ENCODE results near the gene RNF130. TPM values are rescaled to one million over a fixed set of nuclear protein-coding genes. Genes with fewer than 3 reads are reported as not detected.

The RNF130 gene
- total RNA-seq, 1 donor from 2014 or later: 52.1 TPM

GRCh38 chr5:180105827-180106312 is 34.3 kb upstream of the RNF130 start:
- H3K4me1 Mint-ChIP-seq (ENCODE audit: unreplicated experiment): no peaks in the 10 kb centered on the region
- no peak for TF ChIP-seq CTCF (conservative IDR thresholded peaks at IDR 0.05)
- H3K27me3 Mint-ChIP-seq: no peaks in the 10 kb centered on the region
- H3K9me3 Mint-ChIP-seq: peaks cover 12% of the 10 kb centered on the region
- no peaks in the 10 kb centered on the region for H3K36me3 Mint-ChIP-seq
- H3K4me3 Mint-ChIP-seq: no peak overlapping the region
- no peak for DNase-seq (ENCODE audit: extremely low spot score, unreplicated experiment)
- H3K27ac Mint-ChIP-seq: no peak overlapping the region

GRCh38 chr5:180104168-180104530 is 32.6 kb upstream of the RNF130 start:
- no peak for TF ChIP-seq CTCF (conservative IDR thresholded peaks at IDR 0.05)
- peaks cover 12% of the 10 kb centered on the region for H3K9me3 Mint-ChIP-seq
- no peaks in the 10 kb centered on the region for H3K4me1 Mint-ChIP-seq (ENCODE audit: unreplicated experiment)
- no peaks in the 10 kb centered on the region for H3K36me3 Mint-ChIP-seq
- H3K27me3 Mint-ChIP-seq: no peaks in the 10 kb centered on the region
- H3K4me3 Mint-ChIP-seq: no peak overlapping the region
- no peak overlapping the region for H3K27ac Mint-ChIP-seq
- no peak for DNase-seq (ENCODE audit: extremely low spot score, unreplicated experiment)

- Mint-ChIP-seq H3K4me3 (no peak overlapping the region), H3K36me3 (no peaks in the 10 kb centered on the region), H3K9me3 (peaks cover 11% of the 10 kb centered on the region), H3K27ac (no peak overlapping the region), H3K27me3 (no peaks in the 10 kb centered on the region), H3K4me1 (ENCODE audit: unreplicated experiment) (no peaks in the 10 kb centered on the region)
- TF ChIP-seq CTCF (conservative IDR thresholded peaks at IDR 0.05): no peak
- no peak for DNase-seq (ENCODE audit: extremely low spot score, unreplicated experiment)
Observed at GRCh38 chr5:180103487-180104167, 32.1 kb upstream of the RNF130 start.

- DNase-seq (ENCODE audit: extremely low spot score, unreplicated experiment): no peak
- no peaks in the 10 kb centered on the region for H3K27me3 Mint-ChIP-seq
- H3K27ac Mint-ChIP-seq: no peak overlapping the region
- no peak overlapping the region for H3K4me3 Mint-ChIP-seq
- no peaks in the 10 kb centered on the region for H3K4me1 Mint-ChIP-seq (ENCODE audit: unreplicated experiment)
- H3K9me3 Mint-ChIP-seq: peaks cover 7% of the 10 kb centered on the region
- TF ChIP-seq CTCF (conservative IDR thresholded peaks at IDR 0.05): no peak
- H3K36me3 Mint-ChIP-seq: no peaks in the 10 kb centered on the region
Observed at GRCh38 chr5:180102636-180103035, 31.1 kb upstream of the RNF130 start.

- TF ChIP-seq CTCF (conservative IDR thresholded peaks at IDR 0.05): no peak
- H3K36me3 Mint-ChIP-seq: no peaks in the 10 kb centered on the region
- no peak for DNase-seq (ENCODE audit: extremely low spot score, unreplicated experiment)
- H3K27me3 Mint-ChIP-seq: no peaks in the 10 kb centered on the region
- H3K4me3 Mint-ChIP-seq: no peak overlapping the region
- no peaks in the 10 kb centered on the region for H3K4me1 Mint-ChIP-seq (ENCODE audit: unreplicated experiment)
- peaks cover 4% of the 10 kb centered on the region for H3K9me3 Mint-ChIP-seq
- no peak overlapping the region for H3K27ac Mint-ChIP-seq
Observed at GRCh38 chr5:180101451-180102105, 30.0 kb upstream of the RNF130 start.
